H9 (cell line): ENCODE results near the gene DDX6. TPM values are rescaled to one million over a fixed set of nuclear protein-coding genes. Genes with fewer than 3 reads are reported as not detected.

Source experiments
- DNase-seq: peaks from one replicate; pipeline ENCODE4 v3.0.0-alpha.2; 2017
- H2AFZ ChIP-seq: one replicate; pipeline ENCODE4 v1.6.1; 2013; ENCODE audit warnings: mild to moderate bottlenecking, low read length, control low read depth, moderate library complexity
- H2AK5ac ChIP-seq: 2 replicates; pipeline ENCODE4 v1.6.1; 2013; ENCODE audit warnings: low read length, control low read depth, mixed read lengths; ENCODE audit not compliant: insufficient read length
- H2BK120ac ChIP-seq: one replicate; pipeline ENCODE4 v1.6.1; 2013; ENCODE audit warnings: low read depth, mild to moderate bottlenecking, low read length, control low read depth, inconsistent platforms; ENCODE audit not compliant: poor library complexity, severe bottlenecking
- H2BK12ac ChIP-seq: 2 replicates; pipeline ENCODE4 v1.6.1; 2013; ENCODE audit warnings: low read length, control low read depth, mixed read lengths, low read depth; ENCODE audit not compliant: insufficient read length
- H2BK15ac ChIP-seq: 2 replicates; pipeline ENCODE4 v1.6.1; 2013; ENCODE audit warnings: low read depth, low read length, control low read depth
- H2BK20ac ChIP-seq: one replicate; pipeline ENCODE4 v1.6.1; 2013; ENCODE audit warnings: low read depth, mild to moderate bottlenecking, low read length, control low read depth, inconsistent platforms; ENCODE audit not compliant: poor library complexity, severe bottlenecking
- H2BK5ac ChIP-seq: 2 replicates; pipeline ENCODE4 v1.6.1; 2013; ENCODE audit warnings: low read length, control low read depth, mixed read lengths; ENCODE audit not compliant: insufficient read length
- H3K14ac ChIP-seq: 2 replicates; pipeline ENCODE4 v1.6.1; 2013; ENCODE audit warnings: low read length, control low read depth; ENCODE audit not compliant: insufficient read depth
- H3K18ac ChIP-seq: 2 replicates; pipeline ENCODE4 v1.6.1; 2013; ENCODE audit warnings: low read depth, mild to moderate bottlenecking, mixed read lengths, low read length, control low read depth; ENCODE audit not compliant: insufficient read length
- H3K23ac ChIP-seq: 2 replicates; pipeline ENCODE4 v1.6.1; 2013; ENCODE audit warnings: low read length, control low read depth, mixed read lengths, low read depth; ENCODE audit not compliant: insufficient read length
- H3K23me2 ChIP-seq: 2 replicates; pipeline ENCODE4 v1.6.1; 2013; ENCODE audit warnings: low read depth, mild to moderate bottlenecking, mixed read lengths, low read length, control low read depth; ENCODE audit not compliant: insufficient read length, poor library complexity, severe bottlenecking
- H3K27ac ChIP-seq: 2 replicates; pipeline ENCODE4 v1.5.1; 2013; ENCODE audit warnings: low read length, control low read depth, mixed read lengths, low read depth; ENCODE audit not compliant: insufficient read length
- H3K27me3 ChIP-seq: 2 replicates; pipeline ENCODE4 v1.6.1; 2013; ENCODE audit warnings: low read length, control low read depth, inconsistent platforms; ENCODE audit not compliant: insufficient read depth
- H3K4ac ChIP-seq: 2 replicates; pipeline ENCODE4 v1.6.1; 2013; ENCODE audit warnings: low read depth, mild to moderate bottlenecking, control low read depth, inconsistent platforms, low read length, moderate library complexity
- H3K4me1 ChIP-seq: 2 replicates; pipeline ENCODE4 v1.6.1; 2013; ENCODE audit warnings: low read length, control low read depth, inconsistent platforms; ENCODE audit not compliant: insufficient read depth
- H3K4me2 ChIP-seq: 2 replicates; pipeline ENCODE4 v1.6.1; 2013; ENCODE audit warnings: low read length, control low read depth, mixed read lengths; ENCODE audit not compliant: insufficient read length, insufficient read depth
- H3K56ac ChIP-seq: 2 replicates; pipeline ENCODE4 v1.6.1; 2013; ENCODE audit warnings: low read depth, mild to moderate bottlenecking, mixed read lengths, low read length, control low read depth; ENCODE audit not compliant: insufficient read length
- H3K79me1 ChIP-seq: 2 replicates; pipeline ENCODE4 v1.6.1; 2013; ENCODE audit warnings: low read depth, mild to moderate bottlenecking, moderate library complexity, low read length, control low read depth, inconsistent platforms; ENCODE audit not compliant: insufficient read depth, poor library complexity, severe bottlenecking
- H3K79me2 ChIP-seq: 2 replicates; pipeline ENCODE4 v1.6.1; 2013; ENCODE audit warnings: low read length, control low read depth, inconsistent platforms; ENCODE audit not compliant: insufficient read depth
- H3K9ac ChIP-seq: 2 replicates; pipeline ENCODE4 v1.6.1; 2013; ENCODE audit warnings: low read length, control low read depth, mixed read lengths; ENCODE audit not compliant: insufficient read length; ENCODE audit errors: extremely low read depth
- H3K9me3 ChIP-seq: one replicate; pipeline ENCODE4 v1.6.1; 2013; ENCODE audit warnings: low read depth, low read length, inconsistent platforms; ENCODE audit not compliant: control insufficient read depth
- H3T11ph ChIP-seq: one replicate; pipeline ENCODE4 v1.6.1; 2013; ENCODE audit warnings: mild to moderate bottlenecking, low read length, control low read depth, inconsistent platforms
- H4K20me1 ChIP-seq: one replicate; pipeline ENCODE4 v1.6.1; 2013; ENCODE audit not compliant: control insufficient read depth, insufficient read length, insufficient read depth
- H4K5ac ChIP-seq: 2 replicates; pipeline ENCODE4 v1.6.1; 2013; ENCODE audit warnings: low read depth, mild to moderate bottlenecking, mixed read lengths, low read length, control low read depth; ENCODE audit not compliant: insufficient read length
- H4K8ac ChIP-seq: replicated peaks from 2 replicates; pipeline ENCODE4 v1.6.1; 2013; ENCODE audit warnings: low read length, control low read depth, mixed read lengths, low read depth; ENCODE audit not compliant: insufficient read length
- H4K91ac ChIP-seq: 2 replicates; pipeline ENCODE4 v1.6.1; 2013; ENCODE audit warnings: low read depth, mild to moderate bottlenecking, moderate library complexity, mixed read lengths, low read length, control low read depth; ENCODE audit not compliant: insufficient read length
- H3K27ac Mint-ChIP-seq, 3 experiments: 2 replicates in 2 of 3; 3 replicates in 1 of 3; pipeline ENCODE4 v1.8.0; 2020 to 2021; ENCODE audit warnings: mixed read lengths in 3 of 3, mild to moderate bottlenecking in 1 of 3, moderate library complexity in 1 of 3
- H3K27me3 Mint-ChIP-seq: 2 replicates; pipeline ENCODE4 v1.8.0; 2021; ENCODE audit warnings: low read depth, mild to moderate bottlenecking, moderate library complexity, mixed read lengths
- H3K36me3 Mint-ChIP-seq, 3 experiments: 2 replicates in 2 of 3; 3 replicates in 1 of 3; pipeline ENCODE4 v1.8.0; 2020 to 2021; ENCODE audit warnings: low read depth in 3 of 3, mixed read lengths in 3 of 3; ENCODE audit not compliant: insufficient read depth in 1 of 3
- H3K4me1 Mint-ChIP-seq, 2 experiments: 2 replicates each; pipeline ENCODE4 v1.8.0; 2020; ENCODE audit warnings: mixed read lengths in 2 of 2
- H3K4me3 Mint-ChIP-seq, 2 experiments: 2 replicates in 1 of 2; 3 replicates in 1 of 2; pipeline ENCODE4 v1.8.0; 2020 to 2021; ENCODE audit warnings: mild to moderate bottlenecking in 2 of 2, mixed read lengths in 2 of 2, moderate library complexity in 1 of 2
- H3K9me3 Mint-ChIP-seq, 2 experiments: 2 replicates in 1 of 2; 3 replicates in 1 of 2; pipeline ENCODE4 v1.8.0; 2020; ENCODE audit warnings: mild to moderate bottlenecking in 2 of 2, mixed read lengths in 2 of 2, moderate library complexity in 1 of 2
- WGBS: extraction: QIAGEN DNeasy Blood & Tissue Kit; methylation state at CpG from one replicate; pipeline ENCODE4 v1.1.7; 2013; ENCODE audit warnings: missing lambda C conversion rate, low lambda C conversion rate, mixed read lengths; ENCODE audit not compliant: insufficient read length; ENCODE audit errors: extremely low coverage; 5-methylcytosine and 5-hydroxymethylcytosine counted together
- total RNA-seq: library from RNA; stranded (reverse); gene quantifications from 2 replicates; pipeline ENCODE4 v1.2.1, GENCODE V29; 2021
- TF ChIP-seq, protein P1 (sequence below): fragments of 200-600 bp; sonication (generic); conservative IDR thresholded peaks from 3 replicates; pipeline ENCODE4 v1.8.0; 2021; ENCODE audit warnings: antibody characterized with exemption, mild to moderate bottlenecking

The DDX6 gene
- total RNA-seq, 1 experiment from 2014 or later, result 221 TPM

DNA sequence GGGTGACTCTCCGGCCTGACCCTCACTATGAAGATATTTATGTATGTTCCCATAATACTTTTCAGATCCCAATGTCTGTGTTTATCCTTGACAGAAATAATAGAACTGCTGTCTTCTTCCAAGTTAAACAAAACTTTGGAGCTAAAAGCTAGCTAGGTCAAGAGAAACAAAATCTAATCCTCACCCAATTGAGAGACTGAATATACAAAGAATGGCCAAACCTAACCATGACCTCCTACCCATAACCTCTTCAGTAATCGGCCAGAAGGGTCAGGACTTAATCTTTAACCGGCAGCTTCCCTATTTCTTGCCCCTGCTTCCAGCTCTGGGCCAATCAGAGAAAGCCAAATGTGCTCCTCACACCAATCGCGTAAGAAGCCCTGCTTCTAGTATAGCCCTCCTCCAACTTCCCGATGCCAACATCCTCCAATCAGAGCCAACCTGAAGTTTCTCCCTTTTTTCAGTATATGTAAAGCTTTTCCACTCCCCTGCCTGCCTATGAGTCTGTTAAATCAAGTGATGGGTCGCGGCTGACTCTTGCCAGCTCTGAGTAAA, 1.7 kb upstream of the DDX6 start:
- DNase-seq, result peak; percentile 93
- TF ChIP-seq, protein P1, sequence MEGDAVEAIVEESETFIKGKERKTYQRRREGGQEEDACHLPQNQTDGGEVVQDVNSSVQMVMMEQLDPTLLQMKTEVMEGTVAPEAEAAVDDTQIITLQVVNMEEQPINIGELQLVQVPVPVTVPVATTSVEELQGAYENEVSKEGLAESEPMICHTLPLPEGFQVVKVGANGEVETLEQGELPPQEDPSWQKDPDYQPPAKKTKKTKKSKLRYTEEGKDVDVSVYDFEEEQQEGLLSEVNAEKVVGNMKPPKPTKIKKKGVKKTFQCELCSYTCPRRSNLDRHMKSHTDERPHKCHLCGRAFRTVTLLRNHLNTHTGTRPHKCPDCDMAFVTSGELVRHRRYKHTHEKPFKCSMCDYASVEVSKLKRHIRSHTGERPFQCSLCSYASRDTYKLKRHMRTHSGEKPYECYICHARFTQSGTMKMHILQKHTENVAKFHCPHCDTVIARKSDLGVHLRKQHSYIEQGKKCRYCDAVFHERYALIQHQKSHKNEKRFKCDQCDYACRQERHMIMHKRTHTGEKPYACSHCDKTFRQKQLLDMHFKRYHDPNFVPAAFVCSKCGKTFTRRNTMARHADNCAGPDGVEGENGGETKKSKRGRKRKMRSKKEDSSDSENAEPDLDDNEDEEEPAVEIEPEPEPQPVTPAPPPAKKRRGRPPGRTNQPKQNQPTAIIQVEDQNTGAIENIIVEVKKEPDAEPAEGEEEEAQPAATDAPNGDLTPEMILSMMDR, result no peak
- no CpG with 5 or more reads among the region's 8 CpGs for WGBS
- Histone ChIP-seq H2BK20ac (no peak overlapping the region), H3K4me2 (peak overlapping the region; percentile 76), H2AK5ac (no peak overlapping the region), H3K56ac (no peak overlapping the region), H3K27ac (peak overlapping the region; percentile 42), H3K9me3 (no peaks in the 10 kb centered on the region), H2AFZ (no peak overlapping the region), H2BK120ac (no peak overlapping the region), H4K91ac (no peak overlapping the region), H4K5ac (no peak overlapping the region), H3K14ac (no peak overlapping the region), H3K18ac (no peak overlapping the region), H2BK15ac (no peak overlapping the region), H4K8ac (no peak overlapping the region), H2BK12ac (no peak overlapping the region), H4K20me1 (no peaks in the 10 kb centered on the region), H3K79me2 (peaks cover 25% of the 10 kb centered on the region), H3K23ac (no peak overlapping the region), H3K27me3 (no peaks in the 10 kb centered on the region), H3T11ph (no peak overlapping the region), H3K4me1 (0 out of 2 replicates have a peak, but pooled peaks cover 5% of the 10 kb centered on the region), H3K4ac (no peak overlapping the region), H2BK5ac (no peak overlapping the region), H3K9ac (peak overlapping the region; percentile 100), H3K79me1 (no peaks in the 10 kb centered on the region), H3K23me2 (peaks cover 7% of the 10 kb centered on the region)
- Mint-ChIP-seq H3K4me1 (peaks cover 21 to 23% of the 10 kb centered on the region in 2 experiments), H3K9me3 (no peaks in the 10 kb centered on the region), H3K27me3 (peaks cover 1% of the 10 kb centered on the region; the same call in 1 of the 2 replicates), H3K27ac (peak overlapping the region; percentile 95 to 100 (median 98)), H3K4me3 (peak overlapping the region; percentile 100), H3K36me3 (peaks cover 4 to 11% (median 8%) of the 10 kb centered on the region in 3 experiments; a peak in 6 of 7 replicates)
